ENCODE results near the gene NR2E1. TPM values are rescaled to one million over a fixed set of nuclear protein-coding genes. Genes with fewer than 3 reads are reported as not detected.

The NR2E1 gene
- total and polyA plus RNA-seq, 2 experiments from 2014 or later: not detected

- Histone ChIP-seq H4K20me1 (replicated peaks; ENCODE audit: insufficient read depth) (no peaks in the 10 kb centered on the region; the same call in 1 of the 2 replicates), H3K36me3 (ENCODE audit: insufficient read depth) (no peaks in the 10 kb centered on the region), H3K4me2 (peak overlapping the region; percentile 53), H3K4me3 (peak overlapping the region; percentile 21), H3K27me3 (ENCODE audit: insufficient read depth) (no peaks in the 10 kb centered on the region), H3K4me1 (ENCODE audit: insufficient read depth) (peaks cover 25% of the 10 kb centered on the region), H3K27ac (ENCODE audit: low read depth) (no peak overlapping the region), H3K9me2 (ENCODE audit: insufficient read depth) (no peaks in the 10 kb centered on the region), H3F3A (replicated peaks; ENCODE audit: low read depth) (no peaks in the 10 kb centered on the region), H3K79me2 (replicated peaks; ENCODE audit: insufficient read depth) (no peaks in the 10 kb centered on the region; the same call in none of the 2 replicates), H2AFZ (no peak overlapping the region)
- Mint-ChIP-seq H3K27ac (peak overlapping the region; percentile 86), H3K4me3 (0 out of 3 replicates have a peak overlapping the region, but pooled peaks have one; percentile 19), H3K4me1 (peaks cover 24% of the 10 kb centered on the region), H3K36me3 (ENCODE audit: low read depth) (peaks cover under 1% of the 10 kb centered on the region; the same call in 1 of the 3 replicates), H3K9me3 (no peaks in the 10 kb centered on the region), H3K27me3 (ENCODE audit: insufficient read depth, low read depth, poor library complexity) (peaks cover 3% of the 10 kb centered on the region)
- no peak for ATAC-seq
- no peak for DNase-seq (ENCODE audit: low spot score)
- TF ChIP-seq ZNF114 (CRISPR knock-in tag; IDR thresholded peaks at IDR 0.05): no peak
- TF ChIP-seq EZH2 (IDR thresholded peaks at IDR 0.05; ENCODE audit: low read depth, unreplicated experiment): no peak
- TF ChIP-seq JUNB (IDR thresholded peaks at IDR 0.05; ENCODE audit: unreplicated experiment): no peak
- TF ChIP-seq ETS1 (IDR thresholded peaks at IDR 0.05): no peak
- no peak for TF ChIP-seq CREB1 (CRISPR knock-in tag; IDR thresholded peaks at IDR 0.05; ENCODE audit: low read depth)
- no peak for TF ChIP-seq ZNF462 (CRISPR knock-in tag; IDR thresholded peaks at IDR 0.05)
- TF ChIP-seq STAT1 (IDR thresholded peaks at IDR 0.05; ENCODE audit: unreplicated experiment): no peak
- no peak for TF ChIP-seq ZNF331 (CRISPR knock-in tag; IDR thresholded peaks at IDR 0.05; ENCODE audit: low read depth)
- no peak for TF ChIP-seq POLR2AphosphoS5 (IDR thresholded peaks at IDR 0.05; ENCODE audit: low read depth)
- no peak for TF ChIP-seq REST (IDR thresholded peaks at IDR 0.05; ENCODE audit: unreplicated experiment)
- no peak for TF ChIP-seq EZH2phosphoT487 (IDR thresholded peaks at IDR 0.05; ENCODE audit: unreplicated experiment)
- no peak for TF ChIP-seq CTCF (conservative IDR thresholded peaks at IDR 0.05; ENCODE audit: low read depth in 2 of 2)
- no peak for TF ChIP-seq NANOG (IDR thresholded peaks at IDR 0.05; ENCODE audit: borderline replicate concordance)
These were observed 61.5 kb downstream of the NR2E1 start for GRCh38 chr6:108227290-108227689.
